Measurements from ENCODE around the gene LIX1.

LIX1 gene

GRCh38 chr5:97183100-97183929 lies 40.9 kb upstream of the LIX1 start, which contains the start of gene RIOK2 (continued):
- TF ChIP-seq PRDM6 (tag by site-specific recombination; IDR thresholded peaks at IDR 0.05) (no peak), ZNF558 (tag by site-specific recombination; IDR thresholded peaks at IDR 0.05) (no peak), ZNF10 (tag by site-specific recombination; IDR thresholded peaks at IDR 0.05) (no peak), ZNF274 (IDR thresholded peaks at IDR 0.05; ENCODE audit: low read length) (no peak), ZNF274 (tag by site-specific recombination; IDR thresholded peaks at IDR 0.05; ENCODE audit: borderline replicate concordance) (no peak), ZNF37A (tag by site-specific recombination; IDR thresholded peaks at IDR 0.05) (no peak), ZNF600 (tag by site-specific recombination; IDR thresholded peaks at IDR 0.05) (peak; percentile 67; the same call in 1 of the 2 replicates), ZNF311 (tag by site-specific recombination; IDR thresholded peaks at IDR 0.05; ENCODE audit: borderline replicate concordance) (no peak), ZNF2 (tag by site-specific recombination; IDR thresholded peaks at IDR 0.05) (0 out of 2 replicates have a peak, but pooled peaks have one; percentile 28), SP3 (tag by site-specific recombination; IDR thresholded peaks at IDR 0.05) (peak; percentile 70), ZNF639 (tag by site-specific recombination; IDR thresholded peaks at IDR 0.05) (no peak; the same call in 1 of the 2 replicates), KLF16 (tag by site-specific recombination; IDR thresholded peaks at IDR 0.05) (no peak), ZNF202 (tag by site-specific recombination; IDR thresholded peaks at IDR 0.05; ENCODE audit: borderline replicate concordance) (no peak), ZNF747 (tag by site-specific recombination; IDR thresholded peaks at IDR 0.05) (no peak), ZNF26 (tag by site-specific recombination; IDR thresholded peaks at IDR 0.05) (no peak), ZNF394 (tag by site-specific recombination; IDR thresholded peaks at IDR 0.05; ENCODE audit: borderline replicate concordance) (peak; percentile 45; the same call in 1 of the 2 replicates), HOXC10 (CRISPR knock-in tag; IDR thresholded peaks at IDR 0.05) (no peak), KLF9 (tag by site-specific recombination; IDR thresholded peaks at IDR 0.05; ENCODE audit: low read depth) (peak; percentile 79), ZNF169 (tag by site-specific recombination; IDR thresholded peaks at IDR 0.05) (no peak), REPIN1 (tag by site-specific recombination; IDR thresholded peaks at IDR 0.05; ENCODE audit: low read depth) (0 out of 2 replicates have a peak, but pooled peaks have one; percentile 16), SP7 (tag by site-specific recombination; IDR thresholded peaks at IDR 0.05) (peak; percentile 81), ZNF785 (tag by site-specific recombination; IDR thresholded peaks at IDR 0.05) (no peak), EGR2 (tag by site-specific recombination; IDR thresholded peaks at IDR 0.05; ENCODE audit: low read depth) (no peak), ZNF175 (tag by site-specific recombination; IDR thresholded peaks at IDR 0.05) (no peak), ZNF350 (tag by site-specific recombination; IDR thresholded peaks at IDR 0.05) (no peak), ZBTB21 (tag by site-specific recombination; IDR thresholded peaks at IDR 0.05) (peak; percentile 12; the same call in 1 of the 2 replicates), ZNF626 (tag by site-specific recombination; IDR thresholded peaks at IDR 0.05) (no peak), SP2 (tag by site-specific recombination; IDR thresholded peaks at IDR 0.05) (0 out of 2 replicates have a peak, but pooled peaks have one; percentile 20), ZNF549 (tag by site-specific recombination; IDR thresholded peaks at IDR 0.05) (no peak), ZNF324 (tag by site-specific recombination; IDR thresholded peaks at IDR 0.05) (no peak), ZNF768 (tag by site-specific recombination; IDR thresholded peaks at IDR 0.05) (no peak), ZNF248 (tag by site-specific recombination; IDR thresholded peaks at IDR 0.05) (no peak)
- TF ChIP-seq, protein P1, sequence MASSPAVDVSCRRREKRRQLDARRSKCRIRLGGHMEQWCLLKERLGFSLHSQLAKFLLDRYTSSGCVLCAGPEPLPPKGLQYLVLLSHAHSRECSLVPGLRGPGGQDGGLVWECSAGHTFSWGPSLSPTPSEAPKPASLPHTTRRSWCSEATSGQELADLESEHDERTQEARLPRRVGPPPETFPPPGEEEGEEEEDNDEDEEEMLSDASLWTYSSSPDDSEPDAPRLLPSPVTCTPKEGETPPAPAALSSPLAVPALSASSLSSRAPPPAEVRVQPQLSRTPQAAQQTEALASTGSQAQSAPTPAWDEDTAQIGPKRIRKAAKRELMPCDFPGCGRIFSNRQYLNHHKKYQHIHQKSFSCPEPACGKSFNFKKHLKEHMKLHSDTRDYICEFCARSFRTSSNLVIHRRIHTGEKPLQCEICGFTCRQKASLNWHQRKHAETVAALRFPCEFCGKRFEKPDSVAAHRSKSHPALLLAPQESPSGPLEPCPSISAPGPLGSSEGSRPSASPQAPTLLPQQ (tag by site-specific recombination; IDR thresholded peaks at IDR 0.05), result peak; percentile 60; the same call in 1 of the 2 replicates
- TF ChIP-seq, protein P2, sequence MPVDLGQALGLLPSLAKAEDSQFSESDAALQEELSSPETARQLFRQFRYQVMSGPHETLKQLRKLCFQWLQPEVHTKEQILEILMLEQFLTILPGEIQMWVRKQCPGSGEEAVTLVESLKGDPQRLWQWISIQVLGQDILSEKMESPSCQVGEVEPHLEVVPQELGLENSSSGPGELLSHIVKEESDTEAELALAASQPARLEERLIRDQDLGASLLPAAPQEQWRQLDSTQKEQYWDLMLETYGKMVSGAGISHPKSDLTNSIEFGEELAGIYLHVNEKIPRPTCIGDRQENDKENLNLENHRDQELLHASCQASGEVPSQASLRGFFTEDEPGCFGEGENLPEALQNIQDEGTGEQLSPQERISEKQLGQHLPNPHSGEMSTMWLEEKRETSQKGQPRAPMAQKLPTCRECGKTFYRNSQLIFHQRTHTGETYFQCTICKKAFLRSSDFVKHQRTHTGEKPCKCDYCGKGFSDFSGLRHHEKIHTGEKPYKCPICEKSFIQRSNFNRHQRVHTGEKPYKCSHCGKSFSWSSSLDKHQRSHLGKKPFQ (tag by site-specific recombination; IDR thresholded peaks at IDR 0.05), result no peak
